CD8-positive, alpha-beta memory T cell (primary cell): ENCODE measurements around the gene KRT37. TPM values are rescaled to one million over a fixed set of nuclear protein-coding genes. Genes with fewer than 3 reads are reported as not detected.
"Not testable (repeated sequence)": the region's sequence is repeated elsewhere in the genome, so short reads cannot be mapped to it uniquely, and the experiment has no call there.

Experiments
- CTCF ChIA-PET: fragments of 350-600 bp; sonication (Branson Sonifier 250); formaldehyde crosslinking; loops from one replicate; lab custom pipeline; 2021; ENCODE audit warnings: antibody characterized with exemption; lab: Charles Lee
- POLR2A ChIA-PET: fragments of 350-600 bp; sonication (Branson Sonifier 250); formaldehyde crosslinking; loops from one replicate; lab custom pipeline; 2021; ENCODE audit warnings: antibody characterized with exemption; lab: Charles Lee
- DNase-seq, 5 donors: peaks; one replicate each; pipeline versions ENCODE4 v3.0.0 to v3.0.0-alpha.2; 2020 to 2022; ENCODE audit warnings: mixed read lengths in 1 of 5
- H3K27ac ChIP-seq: one replicate; pipeline ENCODE4 v1.7.0; 2013; ENCODE audit warnings: low read depth, mild to moderate bottlenecking, low read length, moderate library complexity
- H3K27me3 ChIP-seq: 2 replicates; pipeline ENCODE4 v1.7.0; 2013; ENCODE audit warnings: low read length, mild to moderate bottlenecking; ENCODE audit not compliant: insufficient read depth, poor library complexity, severe bottlenecking
- H3K36me3 ChIP-seq: 2 replicates; pipeline ENCODE4 v1.7.0; 2013; ENCODE audit warnings: mild to moderate bottlenecking, low read length, moderate library complexity; ENCODE audit not compliant: insufficient read depth
- H3K4me1 ChIP-seq: 2 replicates; pipeline ENCODE4 v1.7.0; 2013; ENCODE audit warnings: mild to moderate bottlenecking, low read length, moderate library complexity; ENCODE audit not compliant: insufficient read depth
- H3K4me3 ChIP-seq: 2 replicates; pipeline ENCODE4 v1.7.0; 2013; ENCODE audit warnings: mild to moderate bottlenecking, low read length
- H3K9me3 ChIP-seq: 2 replicates; pipeline ENCODE4 v1.7.0; 2013; ENCODE audit warnings: mild to moderate bottlenecking, low read length
- H3K27ac Mint-ChIP-seq, 8 donors: one replicate each; pipeline ENCODE4 v1.8.0; 2020 to 2021; ENCODE audit warnings: mixed read lengths in 8 of 8, mild to moderate bottlenecking in 6 of 8, inconsistent platforms in 3 of 8, moderate library complexity in 3 of 8
- H3K27me3 Mint-ChIP-seq, 2 donors: one replicate each; pipeline ENCODE4 v1.8.0; 2020 to 2021; ENCODE audit warnings: mixed read lengths in 2 of 2, mild to moderate bottlenecking in 1 of 2, moderate library complexity in 1 of 2
- H3K36me3 Mint-ChIP-seq, 3 donors: one replicate each; pipeline ENCODE4 v1.8.0; 2020 to 2021; ENCODE audit warnings: mixed read lengths in 3 of 3, inconsistent platforms in 1 of 3, mild to moderate bottlenecking in 1 of 3
- H3K4me1 Mint-ChIP-seq, 3 donors: one replicate each; pipeline ENCODE4 v1.8.0; 2020 to 2021; ENCODE audit warnings: mixed read lengths in 3 of 3, inconsistent platforms in 1 of 3, mild to moderate bottlenecking in 1 of 3
- H3K4me3 Mint-ChIP-seq, 7 donors: one replicate each; pipeline ENCODE4 v1.8.0; 2020 to 2021; ENCODE audit warnings: mixed read lengths in 7 of 7, mild to moderate bottlenecking in 6 of 7, moderate library complexity in 4 of 7, inconsistent platforms in 2 of 7
- H3K9me3 Mint-ChIP-seq, 5 donors: one replicate each; pipeline ENCODE4 v1.8.0; 2020 to 2022; ENCODE audit warnings: mixed read lengths in 5 of 5, mild to moderate bottlenecking in 3 of 5, moderate library complexity in 2 of 5, inconsistent platforms in 1 of 5
- polyA plus RNA-seq: library from polyadenylated mRNA; unstranded; fragments of 300-500 nt; fragmentation: Illumina TruSeq; gene quantifications from one replicate; pipeline ENCODE4 v1.2.3, GENCODE V29; 2021
- total RNA-seq, 2 experiments: library from RNA; stranded (reverse); gene quantifications; one replicate each; pipeline ENCODE4 v1.2.3, GENCODE V29; 2021

Gene KRT37
- total and polyA plus RNA-seq, 3 experiments from 2014 or later: not detected

- Mint-ChIP-seq H3K27me3 (peaks cover 6 to 22% of the 10 kb centered on the region in 2 donors), H3K36me3 (no peaks in the 10 kb centered on the region), H3K4me1 (peaks cover 0 to 3% (median 0%) of the 10 kb centered on the region in 3 donors), H3K27ac (peak overlapping the region in 2 of 8 donors; percentile 42 to 48), H3K4me3 (no peak overlapping the region), H3K9me3 (no peaks in the 10 kb centered on the region)
- no peaks in the 10 kb centered on the region for H3K36me3 ChIP-seq
- POLR2A ChIA-PET: no interaction called here
- H3K27ac ChIP-seq: no peak overlapping the region
- H3K4me1 ChIP-seq: no peaks in the 10 kb centered on the region
- DNase-seq: no peak
- no peaks in the 10 kb centered on the region for H3K9me3 ChIP-seq
- CTCF ChIA-PET: no interaction called here
- no peaks in the 10 kb centered on the region for H3K27me3 ChIP-seq
- no peak overlapping the region for H3K4me3 ChIP-seq
Measured at GRCh38 chr17:41434415-41434814, 10.0 kb upstream of the KRT37 start.

GRCh38 chr17:41434005-41434404 is 9.6 kb upstream of the KRT37 start:
- H3K36me3 Mint-ChIP-seq: no peaks in the 10 kb centered on the region
- DNase-seq: no peak
- H3K9me3 Mint-ChIP-seq: no peaks in the 10 kb centered on the region
- Histone ChIP-seq H3K27me3 (no peaks in the 10 kb centered on the region), H3K27ac (no peak overlapping the region), H3K36me3 (no peaks in the 10 kb centered on the region), H3K9me3 (no peaks in the 10 kb centered on the region), H3K4me3 (no peak overlapping the region), H3K4me1 (no peaks in the 10 kb centered on the region)
- POLR2A ChIA-PET: interaction anchor here (0.6 kb wide), 1 partner anchor 1080 kb away, joined by 3 read pairs; no protein-coding TSS in a partner anchor
- CTCF ChIA-PET: no interaction called here
- H3K4me3 Mint-ChIP-seq: no peak overlapping the region
- peaks cover 0 to 3% (median 0%) of the 10 kb centered on the region in 3 donors for H3K4me1 Mint-ChIP-seq
- H3K27me3 Mint-ChIP-seq: peaks cover 6 to 20% of the 10 kb centered on the region in 2 donors
- no peak overlapping the region for H3K27ac Mint-ChIP-seq

GRCh38 chr17:41433586-41433985 is 9.2 kb upstream of the KRT37 start:
- ChIA-PET POLR2A (interaction anchor here (0.6 kb wide), 1 partner anchor 1080 kb away, joined by 3 read pairs; no protein-coding TSS in a partner anchor), CTCF (no interaction called here)
- H3K4me3 Mint-ChIP-seq: no peak overlapping the region
- no peaks in the 10 kb centered on the region for H3K36me3 ChIP-seq
- H3K27me3 Mint-ChIP-seq: peaks cover 5 to 24% of the 10 kb centered on the region in 2 donors
- H3K4me1 Mint-ChIP-seq: peaks cover 0 to 3% (median 0%) of the 10 kb centered on the region in 3 donors
- H3K27ac ChIP-seq: no peak overlapping the region
- H3K27ac Mint-ChIP-seq: no peak overlapping the region
- no peaks in the 10 kb centered on the region for H3K9me3 ChIP-seq
- no peaks in the 10 kb centered on the region for H3K36me3 Mint-ChIP-seq
- H3K4me3 ChIP-seq: no peak overlapping the region
- DNase-seq: no peak
- H3K27me3 ChIP-seq: no peaks in the 10 kb centered on the region
- no peaks in the 10 kb centered on the region for H3K4me1 ChIP-seq
- H3K9me3 Mint-ChIP-seq: no peaks in the 10 kb centered on the region

GRCh38 chr17:41430376-41430775 is 6.0 kb upstream of the KRT37 start:
- H3K4me3 Mint-ChIP-seq, CTCF ChIA-PET, H3K4me1 ChIP-seq, POLR2A ChIA-PET, H3K27me3 ChIP-seq, H3K27ac Mint-ChIP-seq, H3K9me3 Mint-ChIP-seq, H3K4me1 Mint-ChIP-seq, H3K27ac ChIP-seq, DNase-seq, H3K9me3 ChIP-seq, H3K4me3 ChIP-seq, H3K36me3 Mint-ChIP-seq, H3K36me3 ChIP-seq: not testable (repeated sequence)
- peaks cover 5 to 25% of the 10 kb centered on the region in 2 donors for H3K27me3 Mint-ChIP-seq

GRCh38 chr17:41429667-41430066 is 5.3 kb upstream of the KRT37 start:
- Histone ChIP-seq H3K27ac (no peak overlapping the region), H3K4me1 (no peaks in the 10 kb centered on the region), H3K4me3 (no peak overlapping the region), H3K27me3 (no peaks in the 10 kb centered on the region), H3K9me3 (no peaks in the 10 kb centered on the region), H3K36me3 (no peaks in the 10 kb centered on the region)
- no peaks in the 10 kb centered on the region for H3K36me3 Mint-ChIP-seq
- DNase-seq: no peak
- POLR2A ChIA-PET: no interaction called here
- peaks cover 0 to 2% (median 0%) of the 10 kb centered on the region in 3 donors for H3K4me1 Mint-ChIP-seq
- H3K27me3 Mint-ChIP-seq: peaks cover 5 to 25% of the 10 kb centered on the region in 2 donors
- no peak overlapping the region for H3K4me3 Mint-ChIP-seq
- no peaks in the 10 kb centered on the region for H3K9me3 Mint-ChIP-seq
- CTCF ChIA-PET: no interaction called here
- no peak overlapping the region for H3K27ac Mint-ChIP-seq

- no peaks in the 10 kb centered on the region for H3K9me3 ChIP-seq
- no peaks in the 10 kb centered on the region for H3K4me1 ChIP-seq
- Mint-ChIP-seq H3K27ac (no peak overlapping the region), H3K9me3 (no peaks in the 10 kb centered on the region), H3K4me3 (no peak overlapping the region), H3K27me3 (peaks cover 5 to 25% of the 10 kb centered on the region in 2 donors), H3K4me1 (no peaks in the 10 kb centered on the region), H3K36me3 (no peaks in the 10 kb centered on the region)
- ChIA-PET POLR2A (interaction anchor here (0.7 kb wide), 1 partner anchor 385 kb away, joined by 3 read pairs; no protein-coding TSS in a partner anchor), CTCF (no interaction called here)
- H3K4me3 ChIP-seq: no peak overlapping the region
- DNase-seq: no peak
- no peak overlapping the region for H3K27ac ChIP-seq
- no peaks in the 10 kb centered on the region for H3K27me3 ChIP-seq
- no peaks in the 10 kb centered on the region for H3K36me3 ChIP-seq
Measured at GRCh38 chr17:41428591-41429291, 4.4 kb upstream of the KRT37 start.

- H3K4me3 Mint-ChIP-seq, H3K9me3 ChIP-seq, POLR2A ChIA-PET, H3K36me3 ChIP-seq, H3K27me3 ChIP-seq, H3K27ac Mint-ChIP-seq, H3K27me3 Mint-ChIP-seq, H3K9me3 Mint-ChIP-seq, CTCF ChIA-PET, H3K36me3 Mint-ChIP-seq, H3K4me1 ChIP-seq, DNase-seq, H3K4me3 ChIP-seq, H3K27ac ChIP-seq: not testable (repeated sequence)
- H3K4me1 Mint-ChIP-seq: peaks cover 7 to 16% (median 14%) of the 10 kb centered on the region in 3 donors
Measured at GRCh38 chr17:41422586-41422985, 1.8 kb downstream of the KRT37 start.

GRCh38 chr17:41421617-41422016 is 2.8 kb downstream of the KRT37 start:
- DNase-seq: no peak
- no peak overlapping the region for H3K27ac Mint-ChIP-seq

More at GRCh38 chr17:41421617-41422016, 2.8 kb downstream of the KRT37 start:
- Mint-ChIP-seq H3K36me3 (no peaks in the 10 kb centered on the region), H3K9me3 (no peaks in the 10 kb centered on the region), H3K4me3 (no peak overlapping the region), H3K4me1 (peaks cover 7 to 20% (median 18%) of the 10 kb centered on the region in 3 donors), H3K27me3 (peaks cover 0 to 2% of the 10 kb centered on the region in 2 donors)
- no peaks in the 10 kb centered on the region for H3K27me3 ChIP-seq
- H3K4me1 ChIP-seq: peaks cover 6% of the 10 kb centered on the region
- H3K4me3 ChIP-seq: no peak overlapping the region
- POLR2A ChIA-PET: no interaction called here
- no peaks in the 10 kb centered on the region for H3K9me3 ChIP-seq
- H3K36me3 ChIP-seq: no peaks in the 10 kb centered on the region
- CTCF ChIA-PET: no interaction called here
- H3K27ac ChIP-seq: no peak overlapping the region
